A549 (cell line): ENCODE results near the gene SDS. TPM values are rescaled to one million over a fixed set of nuclear protein-coding genes. Genes with fewer than 3 reads are reported as not detected.
A peak's percentile ranks its signal among the peaks of the same experiment; 100 is the strongest.

Experiments used
- ATAC-seq, 2 experiments: fragments of 200-7000 bp in 1 of 2; fragments of >200 bp in 1 of 2; cut with Nextera tagmentation in 1 of 2; cut with Tn5 transposase in 1 of 2; 3 replicates each; pipeline versions ENCODE4 v1.8.0 to v1.9.1; 2018 to 2020; ENCODE audit warnings: mild to moderate bottlenecking in 1 of 2, moderate library complexity in 1 of 2
- CTCF ChIA-PET: fragments of 300-600 bp; sonication (Branson Sonifier 250); formaldehyde crosslinking; extraction: SDS; loops from one replicate; lab custom pipeline; 2021; ENCODE audit warnings: antibody characterized with exemption, inconsistent platforms; lab: Yijun Ruan, JAX
- POLR2A ChIA-PET: fragments of 350-600 bp; formaldehyde crosslinking; extraction: SDS; loops from one replicate; lab custom pipeline; 2021; ENCODE audit warnings: antibody characterized with exemption, inconsistent platforms; lab: Yijun Ruan, JAX
- DNase-seq, 2 experiments: peaks; one replicate each; pipeline versions ENCODE4 v3.0.0 to v3.0.0-alpha.2; 2011 to 2016; ENCODE audit warnings: low read depth in 1 of 2, low spot score in 1 of 2
- FAIRE-seq: peaks from 2 replicates; lab custom pipeline; 2011; peaks lifted over from hg19 to GRCh38; lab: Jason Lieb, UNC
- H3K27ac ChIP-seq, 2 experiments: fragments of >200 bp; sonication (Bioruptor Twin); formaldehyde crosslinking; 3 replicates each; pipeline ENCODE4 v1.5.1; 2016 to 2017
- H3K4me1 ChIP-seq: fragments of >200 bp; sonication (Bioruptor Twin); formaldehyde crosslinking; 3 replicates; pipeline ENCODE4 v1.6.1; 2016
- H3K4me2 ChIP-seq: fragments of >200 bp; sonication (Bioruptor Twin); formaldehyde crosslinking; 3 replicates; pipeline ENCODE4 v1.6.1; 2016
- H3K4me3 ChIP-seq: fragments of >200 bp; sonication (Bioruptor Twin); formaldehyde crosslinking; 3 replicates; pipeline ENCODE4 v1.5.1; 2016
- H3K9me3 ChIP-seq: fragments of >200 bp; sonication (Bioruptor Twin); formaldehyde crosslinking; 3 replicates; pipeline ENCODE4 v1.6.1; 2016
- ATOH8 ChIP-seq: fragments of 250-450 bp; sonication (Bioruptor Pico); IDR thresholded peaks from 2 replicates; pipeline ENCODE4 v1.5.0; 2020; ENCODE audit warnings: low read depth, mild to moderate bottlenecking, moderate library complexity
- BHLHE40 ChIP-seq: IDR thresholded peaks from 2 replicates; pipeline ENCODE4 v1.6.1; 2012; ENCODE audit warnings: low read depth, low read length, inconsistent platforms
- CHD4 ChIP-seq: fragments of 200-600 bp; sonication (generic); IDR thresholded peaks from 2 replicates; pipeline ENCODE4 v1.6.1; 2016; ENCODE audit warnings: antibody characterized with exemption, mild to moderate bottlenecking, borderline replicate concordance
- FOXS1 ChIP-seq: fragments of 250-450 bp; sonication (Bioruptor Pico); IDR thresholded peaks from 2 replicates; pipeline ENCODE4 v1.5.0; 2020; ENCODE audit warnings: mild to moderate bottlenecking, moderate library complexity
- HDAC2 ChIP-seq: fragments of 200-600 bp; sonication (generic); IDR thresholded peaks from 2 replicates; pipeline ENCODE4 v1.6.1; 2016
- HEYL ChIP-seq: fragments of 250-450 bp; sonication (Bioruptor Pico); IDR thresholded peaks from 2 replicates; pipeline ENCODE4 v1.8.0; 2021; ENCODE audit warnings: mild to moderate bottlenecking, moderate library complexity
- JUN ChIP-seq, 2 experiments: fragments of >200 bp; sonication (Bioruptor Twin); formaldehyde crosslinking; IDR thresholded peaks; 2 replicates in 1 of 2; 3 replicates in 1 of 2; pipeline ENCODE4 v1.6.1; 2016 to 2017
- JUNB ChIP-seq: fragments of >200 bp; sonication (Bioruptor Twin); formaldehyde crosslinking; IDR thresholded peaks from 2 replicates; pipeline ENCODE4 v1.6.1; 2016
- MAFK ChIP-seq: fragments of 450-650 bp; IDR thresholded peaks from 2 replicates; pipeline ENCODE4 v1.6.1; 2014; ENCODE audit not compliant: partially characterized antibody
- MAX ChIP-seq: IDR thresholded peaks from 2 replicates; pipeline ENCODE4 v1.6.1; 2012
- NR3C1 ChIP-seq: fragments of >200 bp; sonication (Bioruptor Twin); formaldehyde crosslinking; IDR thresholded peaks from 3 replicates; pipeline ENCODE4 v1.6.1; 2017
- RAD21 ChIP-seq, 2 experiments: fragments of >200 bp in 1 of 2; sonication (Bioruptor Twin) in 1 of 2; formaldehyde crosslinking in 1 of 2; IDR thresholded peaks in 1 of 2; conservative IDR thresholded peaks in 1 of 2; 2 replicates in 1 of 2; 3 replicates in 1 of 2; pipeline ENCODE4 v1.6.1; 2012 to 2018; ENCODE audit warnings: inconsistent platforms in 1 of 2
- RFX5 ChIP-seq: fragments of 450-650 bp; IDR thresholded peaks from 2 replicates; pipeline ENCODE4 v1.7.1; 2014; ENCODE audit warnings: antibody characterized with exemption, mild to moderate bottlenecking, moderate library complexity
- RNF2 ChIP-seq: fragments of 200-600 bp; sonication (generic); IDR thresholded peaks from 2 replicates; pipeline ENCODE4 v1.6.1; 2016; ENCODE audit warnings: low read depth, mild to moderate bottlenecking, antibody characterized with exemption, moderate library complexity, borderline replicate concordance
- SMC3 ChIP-seq: fragments of >200 bp; sonication (Bioruptor Twin); formaldehyde crosslinking; IDR thresholded peaks from 3 replicates; pipeline ENCODE4 v1.6.1; 2018; ENCODE audit warnings: inconsistent platforms
- ZC3H11A ChIP-seq: fragments of 450-650 bp; IDR thresholded peaks from 2 replicates; pipeline ENCODE4 v1.6.1; 2014; ENCODE audit warnings: antibody characterized with exemption, mild to moderate bottlenecking
- ZFP36 ChIP-seq: fragments of 450-650 bp; IDR thresholded peaks from 2 replicates; pipeline ENCODE4 v1.6.1; 2014; ENCODE audit warnings: borderline replicate concordance; ENCODE audit not compliant: partially characterized antibody
- WGBS: methylation state at CpG from one replicate; pipeline ENCODE4 v1.1.6; 2017; ENCODE audit errors: missing lambda C conversion rate; 5-methylcytosine and 5-hydroxymethylcytosine counted together
- polyA plus RNA-seq, 4 experiments: library from polyadenylated mRNA; depleted of rRNA in 3 of 4; stranded (reverse); fragments of >200 nt; fragmentation: RNase III in 1 of 4; extraction: RNeasy Plus Mini Kit Qiagen cat#74134 plus additional on column Dnase treatment in 1 of 4; gene quantifications; 2 replicates in 3 of 4; 3 replicates in 1 of 4; pipeline ENCODE4 v1.2.3, GENCODE V29; 2011 to 2017
- TF ChIP-seq, protein P1 (sequence below): fragments of >200 bp; sonication (Bioruptor Twin); formaldehyde crosslinking; IDR thresholded peaks from 3 replicates; pipeline ENCODE4 v1.5.1; 2016

SDS gene
- polyA plus RNA-seq, 2 of the 4 experiments (the other 2 are of a cell fraction): 3.9 to 7.3 TPM

GRCh38 chr12:113364698-113365097 lies 39.0 kb downstream of the SDS start:
- H3K9me3 ChIP-seq: no peaks in the 10 kb centered on the region
- WGBS: 86% methylated on average over 5 of the region's 5 CpGs
- ChIA-PET CTCF (no interaction called here), POLR2A (interaction anchor here (1.0 kb wide), 1 partner anchor 30 kb away, joined by 3 read pairs; no protein-coding TSS in a partner anchor)
- H3K27ac ChIP-seq: no peak overlapping the region
- FAIRE-seq (no peak), DNase-seq (no peak), ATAC-seq (no peak)
- no peak overlapping the region for H3K4me2 ChIP-seq
- H3K4me1 ChIP-seq: peaks cover 2% of the 10 kb centered on the region; the same call in 1 of the 3 replicates
- H3K4me3 ChIP-seq: no peak overlapping the region
- TF ChIP-seq MAX (no peak), RFX5 (no peak)

DNA sequence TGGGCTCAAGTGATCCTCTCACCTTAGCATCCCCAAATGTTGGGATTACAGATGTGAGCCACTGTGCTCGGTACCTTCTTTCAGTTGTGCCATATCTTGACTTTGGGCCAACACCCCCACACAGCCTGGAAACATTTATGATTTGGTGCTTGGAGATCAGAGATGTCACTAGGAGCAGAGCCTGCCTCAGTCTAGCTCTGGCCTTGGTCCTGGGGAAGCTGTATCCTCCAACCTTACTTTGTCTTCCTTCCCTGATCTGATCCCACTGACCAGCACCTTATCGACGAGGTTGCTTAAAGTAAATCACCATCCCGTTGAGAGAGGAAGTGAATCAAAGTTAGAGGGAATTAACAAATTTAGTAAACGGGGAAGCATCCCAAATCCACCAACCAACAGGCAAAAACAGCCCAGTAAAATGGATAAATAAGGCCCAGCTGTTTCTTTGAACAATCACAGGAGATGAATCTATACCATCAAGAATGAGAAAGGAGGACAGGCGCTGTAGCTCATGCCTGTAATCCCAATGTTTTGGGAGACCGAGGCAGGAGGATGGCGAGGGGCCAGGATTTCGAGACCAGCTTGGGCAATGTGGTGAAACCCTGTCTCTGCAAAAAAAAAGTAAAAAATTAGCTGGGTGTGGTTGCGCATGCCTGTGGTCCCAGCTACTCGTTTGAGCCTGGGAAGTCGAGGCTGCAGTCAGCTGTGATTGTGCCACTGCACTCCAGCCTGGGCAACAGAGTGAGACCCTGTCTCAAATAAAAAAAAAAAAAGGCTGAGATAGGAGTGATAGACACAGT lies 41.9 kb downstream of the SDS start:
- DNase-seq (no peak), FAIRE-seq (no peak), ATAC-seq (no peak)
- Histone ChIP-seq H3K4me1 (peaks cover 8% of the 10 kb centered on the region; the same call in 1 of the 3 replicates), H3K27ac (no peak overlapping the region), H3K4me2 (no peak overlapping the region), H3K9me3 (no peaks in the 10 kb centered on the region), H3K4me3 (no peak overlapping the region)
- 91% methylated on average over 12 of the region's 12 CpGs for WGBS
- TF ChIP-seq HEYL (CRISPR knock-in tag) (no peak), FOXS1 (CRISPR knock-in tag) (no peak), ATOH8 (CRISPR knock-in tag) (no peak), CHD4 (no peak), ZFP36 (no peak), MAFK (no peak), JUNB (no peak), JUN (IDR thresholded peaks at IDR 0.05) (no peak), NR3C1 (no peak), HDAC2 (no peak), ZC3H11A (no peak), SMC3 (no peak)
- POLR2A ChIA-PET: no interaction called here
- CTCF ChIA-PET: interaction anchor here (1.0 kb wide), 1 partner anchor 46 kb away, joined by 3 read pairs; no protein-coding TSS in a partner anchor

GRCh38 chr12:113359939-113360748 lies 43.5 kb downstream of the SDS start:
- 88% methylated on average over 9 of the region's 9 CpGs for WGBS
- Histone ChIP-seq H3K4me3 (peak overlapping the region; percentile 69; the same call in 1 of the 3 replicates), H3K27ac (peak overlapping the region in 1 of 2 experiments; percentile 5; a peak in 1 of 6 replicates), H3K4me1 (peaks cover 8% of the 10 kb centered on the region; the same call in 1 of the 3 replicates), H3K9me3 (no peaks in the 10 kb centered on the region), H3K4me2 (peak overlapping the region; percentile 92)
- CTCF ChIA-PET: interaction anchor here (1.0 to 1.7 kb wide), 2 partner anchors 44 to 65 kb away, joined by 4 read pairs; no protein-coding TSS in a partner anchor
- POLR2A ChIA-PET: no interaction called here
- ATAC-seq (peak; percentile 21 to 22; a peak in 3 of 6 replicates), DNase-seq (no peak), FAIRE-seq (no peak)
- peak in 1 of 2 experiments; percentile 12; a peak in 1 of 5 replicates for TF ChIP-seq RAD21 (conservative IDR thresholded peaks at IDR 0.05 in 1 of 2, IDR thresholded peaks at IDR 0.05 in 1 of 2)
- TF ChIP-seq ZFP36: peak; percentile 55
- TF ChIP-seq, protein P1, sequence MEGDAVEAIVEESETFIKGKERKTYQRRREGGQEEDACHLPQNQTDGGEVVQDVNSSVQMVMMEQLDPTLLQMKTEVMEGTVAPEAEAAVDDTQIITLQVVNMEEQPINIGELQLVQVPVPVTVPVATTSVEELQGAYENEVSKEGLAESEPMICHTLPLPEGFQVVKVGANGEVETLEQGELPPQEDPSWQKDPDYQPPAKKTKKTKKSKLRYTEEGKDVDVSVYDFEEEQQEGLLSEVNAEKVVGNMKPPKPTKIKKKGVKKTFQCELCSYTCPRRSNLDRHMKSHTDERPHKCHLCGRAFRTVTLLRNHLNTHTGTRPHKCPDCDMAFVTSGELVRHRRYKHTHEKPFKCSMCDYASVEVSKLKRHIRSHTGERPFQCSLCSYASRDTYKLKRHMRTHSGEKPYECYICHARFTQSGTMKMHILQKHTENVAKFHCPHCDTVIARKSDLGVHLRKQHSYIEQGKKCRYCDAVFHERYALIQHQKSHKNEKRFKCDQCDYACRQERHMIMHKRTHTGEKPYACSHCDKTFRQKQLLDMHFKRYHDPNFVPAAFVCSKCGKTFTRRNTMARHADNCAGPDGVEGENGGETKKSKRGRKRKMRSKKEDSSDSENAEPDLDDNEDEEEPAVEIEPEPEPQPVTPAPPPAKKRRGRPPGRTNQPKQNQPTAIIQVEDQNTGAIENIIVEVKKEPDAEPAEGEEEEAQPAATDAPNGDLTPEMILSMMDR: 0 out of 3 replicates have a peak, but pooled peaks have one; percentile 8
- TF ChIP-seq BHLHE40: no peak
- TF ChIP-seq NR3C1: no peak
- TF ChIP-seq ZC3H11A: no peak
- TF ChIP-seq RNF2: no peak
